MM.1S (cell line): ENCODE data around the gene MKRN1.

ENCODE experiments used
- DNase-seq: peaks from one replicate; pipeline ENCODE4 v3.0.0-alpha.2; 2015
- H2AFZ ChIP-seq: fragments of 300-600 bp; sonication (generic); 2 replicates; pipeline ENCODE4 v1.6.0; 2016; ENCODE audit warnings: antibody characterized with exemption, low read length
- H3F3A ChIP-seq: fragments of 300-600 bp; sonication (generic); 2 replicates; pipeline ENCODE4 v1.6.1; 2016; ENCODE audit warnings: mild to moderate bottlenecking, antibody characterized with exemption, low read length, moderate library complexity, mixed read lengths; ENCODE audit not compliant: insufficient read depth
- H3K27ac ChIP-seq: fragments of 300-600 bp; sonication (generic); 2 replicates; pipeline ENCODE4 v1.5.1; 2016; ENCODE audit warnings: mild to moderate bottlenecking, low read length
- H3K27me3 ChIP-seq: fragments of 300-600 bp; sonication (generic); replicated peaks from 2 replicates; pipeline ENCODE4 v1.6.0; 2016; ENCODE audit warnings: low read length; ENCODE audit not compliant: insufficient read depth
- H3K36me3 ChIP-seq: fragments of 300-600 bp; sonication (generic); replicated peaks from 2 replicates; pipeline ENCODE4 v1.6.1; 2016; ENCODE audit warnings: mild to moderate bottlenecking, low read length, mixed read lengths; ENCODE audit not compliant: insufficient read depth
- H3K4me1 ChIP-seq: fragments of 300-600 bp; sonication (generic); 2 replicates; pipeline ENCODE4 v1.6.1; 2016; ENCODE audit warnings: low read length, mixed read lengths
- H3K4me2 ChIP-seq: fragments of 300-600 bp; sonication (generic); 2 replicates; pipeline ENCODE4 v1.6.0; 2016; ENCODE audit warnings: low read depth, low read length
- H3K4me3 ChIP-seq: fragments of 300-600 bp; sonication (generic); 2 replicates; pipeline ENCODE4 v1.5.1; 2016; ENCODE audit warnings: low read length, mixed read lengths
- H3K79me2 ChIP-seq: fragments of 300-600 bp; sonication (generic); 2 replicates; pipeline ENCODE4 v1.6.1; 2016; ENCODE audit warnings: mixed run types, low read length, mixed read lengths
- H3K9ac ChIP-seq: fragments of 300-600 bp; sonication (generic); 2 replicates; pipeline ENCODE4 v1.6.1; 2016; ENCODE audit warnings: low read length, mixed read lengths
- H3K9me2 ChIP-seq: fragments of 300-600 bp; sonication (generic); replicated peaks from 2 replicates; pipeline ENCODE4 v1.6.1; 2016; ENCODE audit warnings: mild to moderate bottlenecking, low read length, mixed read lengths; ENCODE audit not compliant: insufficient read depth
- H3K9me3 ChIP-seq: fragments of 300-600 bp; sonication (generic); replicated peaks from 2 replicates; pipeline ENCODE4 v1.6.1; 2016; ENCODE audit warnings: mild to moderate bottlenecking, low read length, mixed read lengths; ENCODE audit not compliant: insufficient read depth
- H4K20me1 ChIP-seq: fragments of 300-600 bp; sonication (generic); 2 replicates; pipeline ENCODE4 v1.6.1; 2016; ENCODE audit warnings: mild to moderate bottlenecking, low read length, moderate library complexity, mixed read lengths; ENCODE audit not compliant: insufficient read depth
- CTCF ChIP-seq: fragments of 300-600 bp; sonication (generic); IDR thresholded peaks from 2 replicates; pipeline ENCODE4 v1.5.1; 2016; ENCODE audit warnings: antibody characterized with exemption, low read length, mixed read lengths
- EZH2 ChIP-seq: fragments of 300-600 bp; sonication (generic); optimal IDR thresholded peaks from 2 replicates; pipeline ENCODE3; 2017; ENCODE audit warnings: low read depth, mild to moderate bottlenecking, antibody characterized with exemption, low read length, mixed read lengths
- EZH2phosphoT487 ChIP-seq: fragments of 300-600 bp; sonication (generic); IDR thresholded peaks from 2 replicates; pipeline ENCODE4 v1.6.1; 2018; ENCODE audit warnings: antibody characterized with exemption, low read length

Gene MKRN1

DNA sequence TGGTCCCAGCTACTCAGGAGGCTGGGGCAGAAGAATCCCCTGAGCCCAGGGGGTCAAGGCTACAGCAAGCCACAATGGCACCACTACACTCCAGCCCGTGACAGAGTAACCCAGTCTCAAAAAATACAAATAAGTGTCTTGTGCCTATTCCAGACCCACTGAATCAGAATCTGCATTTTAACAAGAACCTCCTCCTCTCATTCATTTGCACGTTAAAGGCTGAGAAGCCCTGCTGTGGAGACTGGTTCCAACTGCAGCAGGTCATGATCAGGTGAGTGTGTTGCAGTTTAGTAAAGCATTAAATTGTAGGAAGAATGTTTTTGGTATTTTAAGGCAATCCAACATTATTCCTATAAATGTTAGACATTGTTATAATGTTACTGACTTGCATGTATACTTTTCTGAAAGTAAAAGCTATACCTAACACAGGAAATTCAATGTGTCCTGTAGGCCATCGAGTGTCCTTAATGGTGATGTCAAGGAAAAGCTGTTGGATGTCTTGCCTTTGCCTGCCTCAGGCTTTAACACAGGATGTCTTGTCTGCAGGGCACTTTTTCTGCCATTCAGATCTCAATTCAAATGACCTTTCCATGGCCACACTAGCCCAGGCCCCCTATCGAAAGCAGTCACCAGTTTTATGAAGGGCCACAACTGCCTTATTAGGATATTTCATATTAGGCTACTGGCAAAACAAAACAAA lies 30.4 kb downstream of the MKRN1 start:
- no peaks in the 10 kb centered on the region for H3K4me1 ChIP-seq
- no peaks in the 10 kb centered on the region for H4K20me1 ChIP-seq
- no peaks in the 10 kb centered on the region for H3K27me3 ChIP-seq
- H3F3A ChIP-seq = no peaks in the 10 kb centered on the region
- no peaks in the 10 kb centered on the region for H3K9me2 ChIP-seq
- H3K4me2 ChIP-seq = no peak overlapping the region
- H3K9me3 ChIP-seq = no peaks in the 10 kb centered on the region
- H3K27ac ChIP-seq = no peak overlapping the region
- H3K4me3 ChIP-seq = no peak overlapping the region
- no peak overlapping the region for H2AFZ ChIP-seq
- no peak for TF ChIP-seq EZH2phosphoT487
- TF ChIP-seq EZH2 = no peak
- no peak for TF ChIP-seq CTCF
- H3K79me2 ChIP-seq = no peaks in the 10 kb centered on the region
- DNase-seq = no peak
- H3K9ac ChIP-seq = no peak overlapping the region
- H3K36me3 ChIP-seq = no peaks in the 10 kb centered on the region

DNA sequence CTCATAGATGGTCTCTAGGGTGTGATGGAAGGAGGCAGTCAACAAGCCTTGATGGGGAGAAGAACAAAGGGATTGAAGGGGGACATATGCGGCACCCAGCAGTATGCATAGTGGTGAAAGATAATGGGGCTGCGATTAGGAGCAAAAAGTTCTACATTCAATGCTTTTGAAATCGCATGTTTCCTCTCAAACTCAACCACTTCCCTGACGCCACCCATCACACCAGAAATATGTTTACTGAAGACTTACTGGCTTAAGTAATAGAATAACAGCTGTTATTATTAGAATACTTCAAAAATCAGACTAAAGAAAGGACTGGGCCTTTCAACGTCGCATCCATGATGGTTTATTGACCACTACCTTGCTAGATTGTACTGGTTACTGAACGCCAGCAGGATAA lies 31.5 kb downstream of the MKRN1 start:
- Histone ChIP-seq H3K27me3 (no peaks in the 10 kb centered on the region), H3K4me2 (no peak overlapping the region), H3K4me1 (no peaks in the 10 kb centered on the region)

DNA sequence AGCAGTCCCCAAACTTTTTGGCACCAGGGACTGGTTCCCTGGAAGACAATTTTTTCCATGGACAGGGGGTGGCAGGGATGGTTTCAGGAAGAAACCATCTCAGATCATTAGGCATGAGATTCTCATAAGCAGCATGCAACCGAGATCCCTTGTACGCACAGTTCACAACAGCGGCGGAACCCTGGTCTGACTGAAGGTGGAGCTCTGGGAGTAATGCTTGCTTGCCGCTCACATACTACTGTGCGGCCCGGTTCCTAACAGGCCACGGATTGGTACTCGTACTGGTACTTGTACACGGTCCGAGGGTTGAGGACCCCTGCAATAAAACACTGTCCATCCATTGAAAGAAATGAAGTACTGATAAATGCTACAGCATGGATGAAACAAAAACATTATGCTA lies 32.8 kb downstream of the MKRN1 start:
- H3K4me1 ChIP-seq = no peaks in the 10 kb centered on the region
- H3K27ac ChIP-seq = no peak overlapping the region
- H3K36me3 ChIP-seq = no peaks in the 10 kb centered on the region
- H3K9me3 ChIP-seq = no peaks in the 10 kb centered on the region
- no peak overlapping the region for H3K4me3 ChIP-seq
- no peak for DNase-seq
- H4K20me1 ChIP-seq = no peaks in the 10 kb centered on the region
- TF ChIP-seq EZH2 = no peak
- TF ChIP-seq EZH2phosphoT487 = no peak
- no peak for TF ChIP-seq CTCF
- no peak overlapping the region for H3K4me2 ChIP-seq
- no peaks in the 10 kb centered on the region for H3K27me3 ChIP-seq
- no peaks in the 10 kb centered on the region for H3K79me2 ChIP-seq
- H3K9ac ChIP-seq = no peak overlapping the region
- H3K9me2 ChIP-seq = no peaks in the 10 kb centered on the region
- no peak overlapping the region for H2AFZ ChIP-seq
- no peaks in the 10 kb centered on the region for H3F3A ChIP-seq

More for the DNA sequence above, 31.5 kb downstream of the MKRN1 start:
- no peaks in the 10 kb centered on the region for H3F3A ChIP-seq
- no peak for DNase-seq
- no peak overlapping the region for H3K4me3 ChIP-seq
- TF ChIP-seq EZH2 (no peak), EZH2phosphoT487 (no peak), CTCF (no peak)
- H3K9me2 ChIP-seq = no peaks in the 10 kb centered on the region
- no peak overlapping the region for H3K9ac ChIP-seq
- no peaks in the 10 kb centered on the region for H3K36me3 ChIP-seq
- H3K27ac ChIP-seq = no peak overlapping the region
- H4K20me1 ChIP-seq = no peaks in the 10 kb centered on the region
- no peaks in the 10 kb centered on the region for H3K9me3 ChIP-seq
- H3K79me2 ChIP-seq = no peaks in the 10 kb centered on the region
- no peak overlapping the region for H2AFZ ChIP-seq
